ENCODE measurements around the gene AMDHD2. TPM values are rescaled to one million over a fixed set of nuclear protein-coding genes. Genes with fewer than 3 reads are reported as not detected.

AMDHD2 gene, protein sequence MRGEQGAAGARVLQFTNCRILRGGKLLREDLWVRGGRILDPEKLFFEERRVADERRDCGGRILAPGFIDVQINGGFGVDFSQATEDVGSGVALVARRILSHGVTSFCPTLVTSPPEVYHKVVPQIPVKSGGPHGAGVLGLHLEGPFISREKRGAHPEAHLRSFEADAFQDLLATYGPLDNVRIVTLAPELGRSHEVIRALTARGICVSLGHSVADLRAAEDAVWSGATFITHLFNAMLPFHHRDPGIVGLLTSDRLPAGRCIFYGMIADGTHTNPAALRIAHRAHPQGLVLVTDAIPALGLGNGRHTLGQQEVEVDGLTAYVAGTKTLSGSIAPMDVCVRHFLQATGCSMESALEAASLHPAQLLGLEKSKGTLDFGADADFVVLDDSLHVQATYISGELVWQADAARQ
- total RNA-seq, result 7.3 TPM

DNA sequence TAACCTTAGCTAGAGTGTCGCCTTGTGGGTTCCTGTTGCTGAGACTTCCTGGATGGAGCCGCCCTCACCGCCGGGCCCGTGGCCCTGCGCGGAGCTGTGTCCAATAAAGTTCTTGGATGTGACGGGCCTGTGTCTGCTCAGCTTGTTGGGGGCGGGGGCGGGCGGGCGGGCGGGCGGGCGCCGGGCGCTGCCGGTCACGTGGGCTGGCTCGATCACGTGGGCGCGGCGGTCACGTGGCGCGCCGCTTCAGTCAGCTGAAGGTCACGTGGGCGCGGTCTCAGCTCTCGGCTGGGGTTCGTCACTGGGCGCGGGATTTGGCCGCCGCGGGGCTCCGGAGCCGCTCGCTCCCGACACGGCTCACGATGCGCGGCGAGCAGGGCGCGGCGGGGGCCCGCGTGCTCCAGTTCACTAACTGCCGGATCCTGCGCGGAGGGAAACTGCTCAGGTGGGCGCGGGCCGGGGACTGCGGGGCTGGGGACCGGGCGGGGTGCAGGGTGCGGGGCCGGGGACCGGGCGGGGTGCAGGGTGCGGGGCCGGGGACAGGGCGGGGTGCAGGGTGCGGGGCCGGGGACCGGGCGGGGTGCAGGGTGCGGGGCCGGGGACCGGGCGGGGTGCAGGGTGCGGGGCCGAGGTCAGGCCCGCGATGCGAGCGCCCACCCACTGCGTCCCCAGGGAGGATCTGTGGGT, at the start of gene AMDHD2:
Gene AMDHD2 (plus strand): TSS at position 275 of the 687 bp plus-strand sequence. CDS start 88 bp downstream, at position 363.
- peaks cover 54 to 66% (median 55%) of the 10 kb centered on the region in 3 donors for H3K4me1 ChIP-seq (ENCODE audit: control insufficient read depth in 3 of 3, insufficient read depth in 3 of 3, low read length in 3 of 3)
- H3K27me3 ChIP-seq (ENCODE audit: control insufficient read depth in 3 of 3, insufficient read depth in 3 of 3, low read length in 3 of 3), result no peaks in the 10 kb centered on the region
- H3K36me3 ChIP-seq (ENCODE audit: control insufficient read depth in 3 of 3, insufficient read depth in 3 of 3, low read length in 3 of 3), result peaks cover 16 to 26% (median 19%) of the 10 kb centered on the region in 3 donors
- H3K4me3 ChIP-seq (ENCODE audit: low read length in 3 of 3), result peak within 1 kb of the TSS; percentile 72 to 76 (median 73)
- H3K9ac ChIP-seq (ENCODE audit: low read depth in 1 of 3, low read length in 3 of 3), result peak within 1 kb of the TSS; percentile 76 to 83 (median 78)
- H3K27ac ChIP-seq (ENCODE audit: low read depth, low read length), result peak within 1 kb of the TSS; percentile 98
- no peaks in the 10 kb centered on the region for H3K9me3 ChIP-seq (ENCODE audit: control insufficient read depth in 3 of 3, low read length in 3 of 3)

DNA sequence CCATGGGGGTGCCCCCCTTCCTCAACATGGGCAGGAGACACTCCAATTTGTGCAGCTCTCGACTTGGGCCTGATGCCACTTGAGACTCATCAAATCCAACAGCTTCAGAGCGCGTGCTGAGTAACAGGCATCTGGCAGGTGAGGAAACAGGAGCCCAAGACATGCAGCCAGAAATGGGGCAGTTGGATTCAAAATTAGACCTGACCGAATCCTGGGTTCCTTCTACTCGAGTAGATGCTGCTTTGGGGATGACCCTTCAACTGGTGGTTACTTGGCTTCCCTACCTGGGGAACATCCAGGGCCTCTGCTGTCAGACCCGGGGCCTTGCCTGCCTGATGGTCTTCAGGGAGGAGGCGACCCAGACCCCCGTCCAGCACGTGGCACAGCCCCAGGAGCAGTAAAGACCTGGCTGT, 49.6 kb upstream of the AMDHD2 start:
- Histone ChIP-seq H3K36me3 (ENCODE audit: control insufficient read depth in 3 of 3, insufficient read depth in 3 of 3, low read length in 3 of 3) (no peaks in the 10 kb centered on the region), H3K9ac (ENCODE audit: low read depth in 1 of 3, low read length in 3 of 3) (no peak overlapping the region), H3K4me3 (ENCODE audit: low read length in 3 of 3) (no peak overlapping the region), H3K9me3 (ENCODE audit: control insufficient read depth in 3 of 3, low read length in 3 of 3) (no peaks in the 10 kb centered on the region), H3K27ac (ENCODE audit: low read depth, low read length) (no peak overlapping the region), H3K27me3 (ENCODE audit: control insufficient read depth in 3 of 3, insufficient read depth in 3 of 3, low read length in 3 of 3) (peaks cover 14 to 43% (median 35%) of the 10 kb centered on the region in 3 donors), H3K4me1 (ENCODE audit: control insufficient read depth in 3 of 3, insufficient read depth in 3 of 3, low read length in 3 of 3) (peaks cover 29 to 65% (median 49%) of the 10 kb centered on the region in 3 donors)

GRCh38 chr16:2471016-2471652, 49.0 kb upstream of the AMDHD2 start, which contains the start of gene NTN3:
TSS of gene NTN3 (plus strand) at chr16:2471297. CDS start at chr16:2471702, 405 bp downstream.
- peaks cover 34 to 70% (median 55%) of the 10 kb centered on the region in 3 donors for H3K4me1 ChIP-seq (ENCODE audit: control insufficient read depth in 3 of 3, insufficient read depth in 3 of 3, low read length in 3 of 3)
- H3K27me3 ChIP-seq (ENCODE audit: control insufficient read depth in 3 of 3, insufficient read depth in 3 of 3, low read length in 3 of 3), result peaks cover 14 to 43% (median 35%) of the 10 kb centered on the region in 3 donors
- H3K36me3 ChIP-seq (ENCODE audit: control insufficient read depth in 3 of 3, insufficient read depth in 3 of 3, low read length in 3 of 3), result no peaks in the 10 kb centered on the region
- no peak within 1 kb of the TSS for H3K27ac ChIP-seq (ENCODE audit: low read depth, low read length)
- no peak within 1 kb of the TSS for H3K4me3 ChIP-seq (ENCODE audit: low read length in 3 of 3)
- H3K9ac ChIP-seq (ENCODE audit: low read depth in 1 of 3, low read length in 3 of 3), result peak within 1 kb of the TSS in 1 of 3 donors; percentile 45
- H3K9me3 ChIP-seq (ENCODE audit: control insufficient read depth in 3 of 3, low read length in 3 of 3), result no peaks in the 10 kb centered on the region

- Histone ChIP-seq H3K9ac (ENCODE audit: low read depth in 1 of 3, low read length in 3 of 3) (peak overlapping the region in 1 of 3 donors; percentile 45), H3K36me3 (ENCODE audit: control insufficient read depth in 3 of 3, insufficient read depth in 3 of 3, low read length in 3 of 3) (no peaks in the 10 kb centered on the region), H3K27ac (ENCODE audit: low read depth, low read length) (no peak overlapping the region), H3K4me3 (ENCODE audit: low read length in 3 of 3) (no peak overlapping the region), H3K27me3 (ENCODE audit: control insufficient read depth in 3 of 3, insufficient read depth in 3 of 3, low read length in 3 of 3) (peaks cover 14 to 43% (median 35%) of the 10 kb centered on the region in 3 donors), H3K4me1 (ENCODE audit: control insufficient read depth in 3 of 3, insufficient read depth in 3 of 3, low read length in 3 of 3) (peaks cover 34 to 74% (median 55%) of the 10 kb centered on the region in 3 donors), H3K9me3 (ENCODE audit: control insufficient read depth in 3 of 3, low read length in 3 of 3) (no peaks in the 10 kb centered on the region)
Observed at GRCh38 chr16:2471653-2472487, 48.3 kb upstream of the AMDHD2 start.

- Histone ChIP-seq H3K27ac (ENCODE audit: low read depth, low read length) (no peak overlapping the region), H3K4me1 (ENCODE audit: control insufficient read depth in 3 of 3, insufficient read depth in 3 of 3, low read length in 3 of 3) (peaks cover 34 to 70% (median 51%) of the 10 kb centered on the region in 3 donors), H3K9ac (ENCODE audit: low read depth in 1 of 3, low read length in 3 of 3) (peak overlapping the region in 1 of 3 donors; percentile 33), H3K36me3 (ENCODE audit: control insufficient read depth in 3 of 3, insufficient read depth in 3 of 3, low read length in 3 of 3) (no peaks in the 10 kb centered on the region), H3K9me3 (ENCODE audit: control insufficient read depth in 3 of 3, low read length in 3 of 3) (no peaks in the 10 kb centered on the region), H3K4me3 (ENCODE audit: low read length in 3 of 3) (no peak overlapping the region), H3K27me3 (ENCODE audit: control insufficient read depth in 3 of 3, insufficient read depth in 3 of 3, low read length in 3 of 3) (peaks cover 14 to 43% (median 35%) of the 10 kb centered on the region in 3 donors)
Observed at GRCh38 chr16:2472488-2472864, 47.7 kb upstream of the AMDHD2 start.

- Histone ChIP-seq H3K9me3 (ENCODE audit: control insufficient read depth in 3 of 3, low read length in 3 of 3) (no peaks in the 10 kb centered on the region), H3K27me3 (ENCODE audit: control insufficient read depth in 3 of 3, insufficient read depth in 3 of 3, low read length in 3 of 3) (peaks cover 14 to 43% (median 35%) of the 10 kb centered on the region in 3 donors), H3K4me3 (ENCODE audit: low read length in 3 of 3) (no peak overlapping the region), H3K27ac (ENCODE audit: low read depth, low read length) (no peak overlapping the region), H3K9ac (ENCODE audit: low read depth in 1 of 3, low read length in 3 of 3) (no peak overlapping the region), H3K4me1 (ENCODE audit: control insufficient read depth in 3 of 3, insufficient read depth in 3 of 3, low read length in 3 of 3) (peaks cover 34 to 67% (median 49%) of the 10 kb centered on the region in 3 donors), H3K36me3 (ENCODE audit: control insufficient read depth in 3 of 3, insufficient read depth in 3 of 3, low read length in 3 of 3) (no peaks in the 10 kb centered on the region)
Observed at GRCh38 chr16:2472885-2473445, 47.2 kb upstream of the AMDHD2 start.

- Histone ChIP-seq H3K36me3 (ENCODE audit: control insufficient read depth in 3 of 3, insufficient read depth in 3 of 3, low read length in 3 of 3) (no peaks in the 10 kb centered on the region), H3K4me1 (ENCODE audit: control insufficient read depth in 3 of 3, insufficient read depth in 3 of 3, low read length in 3 of 3) (peaks cover 34 to 62% (median 44%) of the 10 kb centered on the region in 3 donors), H3K27me3 (ENCODE audit: control insufficient read depth in 3 of 3, insufficient read depth in 3 of 3, low read length in 3 of 3) (peaks cover 14 to 40% (median 32%) of the 10 kb centered on the region in 3 donors), H3K27ac (ENCODE audit: low read depth, low read length) (no peak overlapping the region), H3K9me3 (ENCODE audit: control insufficient read depth in 3 of 3, low read length in 3 of 3) (no peaks in the 10 kb centered on the region), H3K4me3 (ENCODE audit: low read length in 3 of 3) (no peak overlapping the region), H3K9ac (ENCODE audit: low read depth in 1 of 3, low read length in 3 of 3) (no peak overlapping the region)
Observed at GRCh38 chr16:2473446-2473926, 46.7 kb upstream of the AMDHD2 start.

DNA sequence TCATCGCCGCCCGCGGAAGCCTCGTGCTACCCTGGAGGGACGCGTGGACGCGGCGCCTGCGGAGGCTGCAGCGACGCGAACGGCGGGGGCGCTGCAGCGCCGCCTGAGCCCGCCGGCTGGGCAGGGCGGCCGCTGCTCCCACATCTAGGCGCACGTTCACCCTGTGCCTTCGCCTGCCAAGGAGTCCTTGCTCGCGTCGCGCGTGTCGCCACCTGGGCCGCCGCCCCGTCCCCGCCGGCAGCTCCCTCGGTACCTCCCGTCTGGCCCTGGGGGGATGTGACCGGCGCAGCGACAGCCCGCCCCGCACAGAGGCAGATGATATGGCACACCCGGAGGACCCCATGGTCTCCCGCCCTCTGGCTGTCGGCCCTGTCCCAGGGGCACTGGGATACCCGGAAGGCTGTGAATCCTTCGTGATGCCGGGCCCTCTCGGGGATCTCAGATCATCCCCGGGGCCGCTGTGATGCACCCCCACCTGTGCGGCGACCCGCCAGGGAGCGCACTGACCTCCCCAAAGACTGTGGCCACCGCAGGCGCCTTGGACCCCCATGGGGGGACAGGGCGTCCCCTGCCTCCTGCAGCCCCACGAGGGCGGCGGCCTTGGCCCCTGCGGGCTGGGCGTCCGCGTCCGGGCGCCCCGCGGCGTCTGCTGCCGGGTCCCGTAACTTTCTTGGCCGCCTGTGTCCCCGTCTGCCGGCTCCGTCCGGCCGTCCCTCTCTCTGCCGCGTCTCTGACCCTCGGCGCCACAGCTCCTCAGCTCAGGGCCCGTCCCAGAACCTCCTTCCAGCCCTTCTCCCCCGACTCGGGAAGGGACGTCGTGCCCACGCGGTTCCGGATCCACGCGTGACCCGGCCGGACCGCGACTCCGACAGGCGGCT, 45.9 kb upstream of the AMDHD2 start:
- peaks cover 29 to 55% (median 39%) of the 10 kb centered on the region in 3 donors for H3K4me1 ChIP-seq (ENCODE audit: control insufficient read depth in 3 of 3, insufficient read depth in 3 of 3, low read length in 3 of 3)
- H3K4me3 ChIP-seq (ENCODE audit: low read length in 3 of 3), result peak overlapping the region; percentile 68 to 75 (median 74)
- H3K36me3 ChIP-seq (ENCODE audit: control insufficient read depth in 3 of 3, insufficient read depth in 3 of 3, low read length in 3 of 3), result no peaks in the 10 kb centered on the region
- H3K27me3 ChIP-seq (ENCODE audit: control insufficient read depth in 3 of 3, insufficient read depth in 3 of 3, low read length in 3 of 3), result peaks cover 14 to 38% (median 32%) of the 10 kb centered on the region in 3 donors
- peak overlapping the region; percentile 61 to 82 (median 79) for H3K9ac ChIP-seq (ENCODE audit: low read depth in 1 of 3, low read length in 3 of 3)
- H3K27ac ChIP-seq (ENCODE audit: low read depth, low read length), result peak overlapping the region; percentile 64
- no peaks in the 10 kb centered on the region for H3K9me3 ChIP-seq (ENCODE audit: control insufficient read depth in 3 of 3, low read length in 3 of 3)
